Natural killer cell (primary cell): ENCODE results near the gene MPND. TPM values are rescaled to one million over a fixed set of nuclear protein-coding genes. Genes with fewer than 3 reads are reported as not detected.

Source experiments
- ATAC-seq, 3 donors: fragments of 150-1000 bp in 2 of 3; fragments of 200-7000 bp in 1 of 3; cut with Tn5 transposase; 1 replicate in 1 of 3; 2 replicates in 2 of 3; pipeline ENCODE4 v1.10.0; 2021; ENCODE audit warnings: mild to moderate bottlenecking in 2 of 3, moderate library complexity in 2 of 3
- DNase-seq, 2 donors: peaks; one replicate each; pipeline versions ENCODE4 v3.0.0 to v3.0.0-alpha.2; 2013 to 2021; ENCODE audit warnings: mixed read lengths in 1 of 2
- H3K27ac ChIP-seq: one replicate; pipeline ENCODE4 v1.5.1; 2013; ENCODE audit warnings: mild to moderate bottlenecking, low read length
- H3K27me3 ChIP-seq: one replicate; pipeline ENCODE4 v1.6.1; 2013; ENCODE audit warnings: low read length; ENCODE audit not compliant: control insufficient read depth, insufficient read depth
- H3K36me3 ChIP-seq: one replicate; pipeline ENCODE4 v1.6.1; 2013; ENCODE audit warnings: low read length; ENCODE audit not compliant: control insufficient read depth, insufficient read depth
- H3K4me1 ChIP-seq: one replicate; pipeline ENCODE4 v1.6.1; 2013; ENCODE audit warnings: low read length; ENCODE audit not compliant: control insufficient read depth, insufficient read depth
- H3K4me3 ChIP-seq: one replicate; pipeline ENCODE4 v1.5.1; 2013; ENCODE audit warnings: low read length
- H3K9me3 ChIP-seq: one replicate; pipeline ENCODE4 v1.6.1; 2013; ENCODE audit warnings: low read length; ENCODE audit not compliant: control insufficient read depth, insufficient read depth
- H3K27ac Mint-ChIP-seq, 2 donors: one replicate each; pipeline ENCODE4 v1.8.0; 2022; ENCODE audit warnings: mild to moderate bottlenecking in 2 of 2, mixed read lengths in 2 of 2, moderate library complexity in 1 of 2
- H3K27me3 Mint-ChIP-seq, 2 donors: one replicate each; pipeline ENCODE4 v1.8.0; 2022; ENCODE audit warnings: low read depth in 2 of 2, mixed read lengths in 2 of 2
- H3K36me3 Mint-ChIP-seq: one replicate; pipeline ENCODE4 v1.8.0; 2022; ENCODE audit warnings: mixed read lengths
- H3K4me1 Mint-ChIP-seq, 2 donors: one replicate each; pipeline ENCODE4 v1.8.0; 2022; ENCODE audit warnings: mixed read lengths in 2 of 2
- H3K4me3 Mint-ChIP-seq: one replicate; pipeline ENCODE4 v1.8.0; 2022; ENCODE audit warnings: mild to moderate bottlenecking, moderate library complexity, mixed read lengths
- H3K9me3 Mint-ChIP-seq, 2 donors: one replicate each; pipeline ENCODE4 v1.8.0; 2022; ENCODE audit warnings: mixed read lengths in 2 of 2
- CTCF ChIP-seq: fragments of 200-600 bp; IDR thresholded peaks from one replicate; pipeline ENCODE4 v1.8.0; 2022; ENCODE audit warnings: antibody characterized with exemption
- whole genome bisulfite sequencing: methylation state at CpG from one replicate; pipeline ENCODE4 v1.1.7; 2013; ENCODE audit warnings: missing lambda C conversion rate; ENCODE audit not compliant: insufficient coverage; 5-methylcytosine and 5-hydroxymethylcytosine counted together
- intact Hi-C: fragments of 100-400 bp; cut with micrococcal nuclease; formaldehyde crosslinking; loops from one replicate; pipeline ENCODE4 v1.14.2; 2022
- total RNA-seq, 4 donors: library from RNA; stranded (reverse); fragments of 120-200 nt in 1 of 4; gene quantifications; one replicate each; pipeline versions ENCODE4 v1.2.3 to v1.2.4, GENCODE V29; 2013 to 2022

The MPND gene
- total RNA-seq, 3 donors from 2014 or later (not counting 1 experiment from before 2014, with no cell fraction given), result 30.4 to 38.4 (median 31.1) TPM

GRCh38 chr19:4304538-4305256, 38.7 kb upstream of the MPND start, which contains the start of gene FSD1:
FSD1 (plus strand) TSS chr19:4304598; CDS start chr19:4304747, 149 bp downstream.
- Histone ChIP-seq H3K36me3 (peaks cover 2% of the 10 kb centered on the region), H3K4me3 (peak within 1 kb of the TSS; percentile 1), H3K27ac (peak within 1 kb of the TSS; percentile 92), H3K4me1 (peaks cover 46% of the 10 kb centered on the region), H3K27me3 (no peaks in the 10 kb centered on the region), H3K9me3 (no peaks in the 10 kb centered on the region)
- no peaks in the 10 kb centered on the region for H3K9me3 Mint-ChIP-seq
- ATAC-seq (peak; percentile 68 to 74 (median 69)), DNase-seq (peak; percentile 66 to 73)
- no peak for TF ChIP-seq CTCF
- peak within 1 kb of the TSS; percentile 86 for H3K4me3 Mint-ChIP-seq
- peak within 1 kb of the TSS; percentile 80 to 94 for H3K27ac Mint-ChIP-seq
- H3K4me1 Mint-ChIP-seq, result peaks cover 25 to 44% of the 10 kb centered on the region in 2 donors
- no peaks in the 10 kb centered on the region for H3K36me3 Mint-ChIP-seq
- WGBS, result 10% methylated on average over 56 of the region's 63 CpGs
- H3K27me3 Mint-ChIP-seq, result no peaks in the 10 kb centered on the region
- intact Hi-C loops, result loop anchor here (5.0 kb wide), 1 partner anchor 37 kb away; no protein-coding TSS in a partner anchor

- TF ChIP-seq CTCF, result no peak
- H3K4me3 ChIP-seq, result no peak overlapping the region
- no peaks in the 10 kb centered on the region for H3K27me3 Mint-ChIP-seq
- H3K36me3 Mint-ChIP-seq, result no peaks in the 10 kb centered on the region
- ATAC-seq (no peak), DNase-seq (no peak)
- H3K4me1 ChIP-seq, result peaks cover 46% of the 10 kb centered on the region
- peak overlapping the region; percentile 67 for H3K4me3 Mint-ChIP-seq
- H3K9me3 Mint-ChIP-seq, result no peaks in the 10 kb centered on the region
- H3K27ac ChIP-seq, result no peak overlapping the region
- intact Hi-C loops, result no loop called here
- H3K27me3 ChIP-seq, result no peaks in the 10 kb centered on the region
- peaks cover 25 to 44% of the 10 kb centered on the region in 2 donors for H3K4me1 Mint-ChIP-seq
- H3K27ac Mint-ChIP-seq, result peak overlapping the region in 1 of 2 donors; percentile 61
- peaks cover 2% of the 10 kb centered on the region for H3K36me3 ChIP-seq
- 95% methylated on average over 7 of the region's 7 CpGs for WGBS
- H3K9me3 ChIP-seq, result no peaks in the 10 kb centered on the region
These were observed 38.1 kb upstream of the MPND start for GRCh38 chr19:4305257-4305612.

- peaks cover 43% of the 10 kb centered on the region for H3K4me1 ChIP-seq
- no peaks in the 10 kb centered on the region for H3K27me3 ChIP-seq
- DNase-seq (no peak), ATAC-seq (no peak)
- no peak overlapping the region for H3K27ac ChIP-seq
- TF ChIP-seq CTCF, result no peak
- peaks cover 25 to 39% of the 10 kb centered on the region in 2 donors for H3K4me1 Mint-ChIP-seq
- H3K36me3 Mint-ChIP-seq, result no peaks in the 10 kb centered on the region
- peak overlapping the region; percentile 67 for H3K4me3 Mint-ChIP-seq
- H3K9me3 Mint-ChIP-seq, result no peaks in the 10 kb centered on the region
- H3K36me3 ChIP-seq, result peaks cover 2% of the 10 kb centered on the region
- no peak overlapping the region for H3K4me3 ChIP-seq
- intact Hi-C loops, result no loop called here
- WGBS, result 93% methylated on average over 16 of the region's 16 CpGs
- H3K27me3 Mint-ChIP-seq, result no peaks in the 10 kb centered on the region
- H3K27ac Mint-ChIP-seq, result peak overlapping the region in 1 of 2 donors; percentile 61
- no peaks in the 10 kb centered on the region for H3K9me3 ChIP-seq
These were observed 37.7 kb upstream of the MPND start for GRCh38 chr19:4305659-4306058.
